HG02981 (cell line): ENCODE measurements around the gene ZNF653.

Experiments
- ATAC-seq: cut with Tn5 transposase; IDR thresholded peaks from one replicate; pipeline ENCODE4 v1.9.1; 2021; ENCODE audit warnings: mild to moderate bottlenecking, moderate library complexity; ENCODE audit not compliant: unreplicated experiment

The ZNF653 gene

DNA sequence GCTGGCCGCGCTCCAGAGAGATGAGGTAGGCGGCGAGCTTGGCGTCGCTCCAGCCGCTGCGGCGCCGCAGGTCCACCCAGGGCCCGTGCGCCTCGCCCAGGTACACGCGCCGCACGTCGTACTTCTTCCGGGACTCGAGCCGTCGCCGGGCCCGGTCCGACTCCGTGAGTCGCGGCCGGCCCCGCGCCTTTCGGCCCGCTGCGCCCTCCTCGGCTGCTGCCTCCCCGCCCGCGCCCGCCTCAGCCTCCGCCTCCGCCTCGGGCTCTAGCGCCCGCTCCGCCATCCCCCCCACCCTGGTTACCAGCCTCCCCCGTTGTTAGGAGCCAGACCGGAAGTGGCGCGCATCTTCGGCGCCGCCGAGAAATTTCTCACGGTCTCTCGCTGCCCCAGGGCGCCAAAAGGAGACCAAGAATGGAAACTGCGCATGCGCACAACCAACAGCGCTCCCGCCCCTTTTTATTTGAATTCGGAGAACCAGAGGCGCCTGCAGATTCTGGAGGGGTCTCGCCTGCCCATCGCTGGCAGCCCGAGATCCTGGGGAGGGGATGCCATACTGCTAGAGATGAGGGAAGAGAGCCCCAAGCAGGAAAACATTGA, at the start of gene ZNF653:
Gene ZNF653, minus strand, starts transcription at position 336 of the 597 bp plus-strand sequence. Its CDS starts 53 bp downstream, at position 283.
- peak; percentile 46 for ATAC-seq

DNA sequence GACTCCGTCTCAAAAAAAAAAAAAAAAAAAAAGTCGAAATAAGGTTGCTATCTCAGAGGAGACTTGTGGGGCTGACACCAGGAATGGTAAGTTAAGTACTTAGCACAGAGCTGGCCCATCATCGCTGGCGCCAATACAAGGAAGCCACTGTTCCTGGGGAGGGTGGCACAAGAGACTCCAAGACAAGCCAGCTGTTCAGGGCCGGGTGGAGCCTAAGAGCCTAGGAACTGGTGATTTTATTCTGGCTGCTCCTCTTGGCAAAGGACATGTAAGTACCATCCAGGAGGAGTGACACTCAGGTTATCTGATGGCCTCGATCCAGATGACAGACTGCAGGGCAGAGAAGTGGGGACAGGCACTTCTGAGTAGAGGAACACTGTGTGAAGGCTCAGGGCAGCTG, 49.6 kb upstream of the ZNF653 start:
- ATAC-seq: no peak

GRCh38 chr19:11554160-11554559, 48.5 kb upstream of the ZNF653 start:
- no peak for ATAC-seq

- no peak for ATAC-seq
Observed at GRCh38 chr19:11552666-11553372, 47.2 kb upstream of the ZNF653 start.

DNA sequence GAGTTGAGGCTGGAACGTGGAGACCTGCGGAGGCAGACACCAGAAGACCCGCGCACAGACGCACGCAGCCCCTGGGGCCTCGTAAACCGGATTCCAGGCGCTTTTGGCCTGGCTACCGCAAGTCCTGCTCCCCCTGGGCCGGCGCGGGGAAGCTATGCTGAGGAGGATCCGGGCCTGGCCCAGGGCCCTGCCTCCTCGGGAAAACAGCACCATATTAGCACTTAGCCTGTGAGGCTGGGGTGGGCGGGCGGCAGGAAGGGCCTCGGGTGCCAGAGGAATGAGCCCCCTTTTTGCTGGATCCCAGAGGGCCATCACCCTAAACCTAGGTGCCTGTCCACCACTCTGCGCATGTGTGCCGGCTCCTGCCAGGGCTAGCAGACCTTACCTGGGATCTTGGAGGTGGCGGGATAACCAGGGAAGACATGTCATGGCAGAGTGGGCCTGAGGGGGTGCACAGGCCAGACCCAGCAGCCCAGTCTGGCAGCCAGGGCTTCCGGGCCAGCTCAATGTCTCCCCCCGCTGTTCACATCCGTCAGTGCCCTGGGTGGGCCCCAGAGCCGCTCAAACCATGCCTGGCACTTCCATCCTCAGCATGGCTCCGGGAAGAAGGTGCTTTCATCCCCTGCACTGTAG, 46.1 kb upstream of the ZNF653 start:
- ATAC-seq: no peak

DNA sequence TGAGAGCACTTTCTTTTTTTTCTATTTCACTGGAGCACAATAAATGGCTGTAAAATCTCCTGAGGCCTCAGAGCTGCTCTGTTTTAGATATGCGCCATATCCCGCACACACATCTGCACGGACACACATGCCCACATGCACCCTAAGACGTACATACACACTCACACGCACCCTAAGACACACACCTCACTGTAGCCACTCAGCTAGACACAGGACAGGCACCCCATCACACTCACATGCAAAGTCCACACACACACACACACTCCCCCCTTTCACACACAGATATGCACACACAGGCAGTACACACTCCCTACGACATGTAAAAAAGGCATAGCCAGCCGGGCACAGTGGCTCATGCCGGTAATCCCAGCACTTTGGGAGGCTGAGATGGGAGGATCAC, 44.6 kb upstream of the ZNF653 start:
- no peak for ATAC-seq

DNA sequence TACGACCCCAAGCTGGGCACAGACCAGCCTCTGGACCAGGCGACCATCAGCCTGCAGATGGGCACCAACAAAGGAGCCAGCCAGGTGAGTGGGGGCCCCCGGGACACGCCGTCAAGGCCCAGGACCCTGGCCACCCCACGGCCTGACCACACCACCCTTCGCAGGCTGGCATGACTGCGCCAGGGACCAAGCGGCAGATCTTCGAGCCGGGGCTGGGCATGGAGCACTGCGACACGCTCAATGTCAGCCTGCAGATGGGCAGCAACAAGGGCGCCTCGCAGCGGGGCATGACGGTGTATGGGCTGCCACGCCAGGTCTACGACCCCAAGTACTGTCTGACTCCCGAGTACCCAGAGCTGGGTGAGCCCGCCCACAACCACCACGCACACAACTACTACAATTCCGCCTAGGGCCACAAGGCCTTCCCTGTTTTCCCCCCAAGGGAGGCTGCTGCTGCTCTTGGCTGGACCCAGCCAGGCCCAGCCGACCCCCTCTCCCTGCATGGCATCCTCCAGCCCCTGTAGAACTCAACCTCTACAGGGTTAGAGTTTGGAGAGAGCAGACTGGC, 43.8 kb upstream of the ZNF653 start:
- ATAC-seq: no peak

DNA sequence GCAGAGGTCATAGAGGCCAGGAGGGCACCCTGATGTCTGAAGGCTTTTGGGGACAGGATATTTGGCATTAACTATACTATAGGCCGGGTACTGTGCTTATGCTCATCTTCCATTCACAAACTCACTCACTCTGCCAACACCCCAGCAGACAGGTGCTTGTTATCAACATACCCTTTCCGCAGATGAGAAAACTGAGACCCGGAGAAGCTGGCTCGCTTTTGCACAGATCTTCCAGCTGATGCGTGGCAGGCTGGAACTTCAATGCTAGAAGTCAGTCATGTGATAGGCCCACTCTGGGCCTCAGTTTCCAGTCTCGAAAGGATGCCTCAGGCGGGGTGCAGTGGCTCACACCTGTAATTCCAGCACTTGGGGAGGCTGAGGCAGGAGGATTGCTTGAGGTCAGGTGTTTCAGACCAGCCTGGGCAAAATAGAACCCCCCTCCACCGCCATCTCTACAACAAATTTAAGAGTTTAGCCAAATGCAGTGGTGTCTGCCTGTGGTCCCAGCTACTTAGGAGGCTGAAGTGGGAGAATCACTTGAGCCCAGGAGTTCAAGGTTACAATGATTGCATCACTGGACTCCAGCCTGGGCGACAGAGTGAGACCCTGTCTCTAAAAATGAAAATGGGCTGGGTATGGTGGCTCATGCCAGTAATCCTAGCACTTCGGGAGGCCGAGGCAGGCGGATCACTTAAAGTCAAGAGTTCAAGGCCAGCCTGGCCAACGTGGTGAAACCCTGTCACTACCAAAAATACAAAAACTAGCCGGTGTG, 42.5 kb upstream of the ZNF653 start:
- no peak for ATAC-seq

GRCh38 chr19:11541238-11541637, 35.6 kb upstream of the ZNF653 start:
- no peak for ATAC-seq

- ATAC-seq: no peak
Observed at GRCh38 chr19:11540645-11541044, 35.0 kb upstream of the ZNF653 start.

- ATAC-seq: no peak
Observed at GRCh38 chr19:11539495-11540365, 34.1 kb upstream of the ZNF653 start.

DNA sequence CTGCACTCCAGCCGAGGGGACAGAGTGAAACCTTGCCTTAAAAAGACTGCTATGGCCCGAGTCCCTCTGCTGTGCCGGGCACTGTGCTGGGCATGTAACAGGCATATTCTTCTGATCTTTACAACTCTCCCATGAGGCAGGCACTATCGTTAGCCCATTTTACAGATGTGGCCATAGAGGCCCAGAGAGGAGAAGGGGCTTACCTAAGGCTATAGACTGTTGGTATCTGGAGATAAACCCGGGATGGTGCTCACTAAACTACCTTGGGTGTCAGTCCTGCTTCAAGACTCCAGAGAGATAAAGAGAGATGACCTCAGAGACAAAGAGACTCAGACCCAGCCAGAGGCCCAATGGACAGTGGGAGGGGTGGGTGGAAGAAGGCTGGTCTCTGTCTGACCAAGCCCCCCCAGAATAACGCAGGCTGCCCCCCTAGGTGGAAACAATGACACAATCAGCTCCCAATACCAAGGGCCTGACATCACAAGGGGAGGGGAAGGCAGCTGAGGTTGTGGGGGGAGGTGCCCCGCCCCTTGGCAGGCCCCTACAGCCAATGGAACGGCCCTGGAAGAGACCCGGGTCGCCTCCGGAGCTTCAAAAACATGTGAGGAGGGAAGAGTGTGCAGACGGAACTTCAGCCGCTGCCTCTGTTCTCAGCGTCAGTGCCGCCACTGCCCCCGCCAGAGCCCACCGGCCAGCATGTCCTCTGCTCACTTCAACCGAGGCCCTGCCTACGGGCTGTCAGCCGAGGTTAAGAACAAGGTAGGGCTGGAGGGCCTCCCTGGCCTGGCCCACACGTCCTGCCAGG, 32.8 kb upstream of the ZNF653 start, which contains the start of gene CNN1:
Gene CNN1, plus strand, starts transcription at position 620 of the 805 bp plus-strand sequence. Its CDS starts 77 bp downstream, at position 697.
- ATAC-seq: no peak

DNA sequence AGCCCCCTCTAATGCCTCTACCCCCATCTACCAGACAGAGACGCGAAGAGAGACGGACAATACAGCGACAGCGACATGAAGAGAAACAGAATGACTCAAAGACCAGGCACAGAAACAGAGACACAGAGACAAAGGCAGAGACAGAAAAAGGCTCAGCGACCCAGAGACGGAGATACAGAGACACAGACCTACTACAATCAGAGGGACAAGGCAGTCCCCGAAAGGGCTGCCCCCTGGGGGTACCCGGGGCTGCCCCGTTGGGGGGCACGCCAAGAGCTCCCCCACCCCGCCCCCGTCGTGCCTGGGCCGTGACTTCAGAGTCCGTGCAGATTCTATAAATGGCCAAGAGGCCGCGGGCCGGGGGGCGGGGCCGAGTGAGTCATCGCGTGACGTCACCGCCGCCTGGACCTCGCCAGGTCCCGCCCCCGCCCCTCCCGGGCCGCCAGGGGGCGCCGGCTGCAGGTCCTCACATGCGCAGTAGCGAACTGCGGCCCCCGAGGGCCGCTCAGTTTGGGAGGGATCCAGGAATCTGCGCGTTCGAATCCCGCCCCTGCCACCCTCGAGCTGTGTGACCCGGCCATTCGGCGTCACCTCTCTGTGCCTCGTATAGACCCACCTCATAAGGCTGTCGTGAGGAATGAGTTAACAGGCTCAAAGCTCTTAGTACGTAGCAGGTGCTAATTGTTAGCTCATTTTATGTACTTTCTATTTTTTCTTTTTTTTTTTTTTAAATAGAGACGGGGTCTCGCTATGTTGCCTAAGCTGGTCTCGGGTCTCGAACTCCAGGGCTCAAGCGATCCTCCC, 30.4 kb upstream of the ZNF653 start:
- ATAC-seq: peak; percentile 53

GRCh38 chr19:11534948-11535347, 29.3 kb upstream of the ZNF653 start:
- ATAC-seq: no peak

- no peak for ATAC-seq
Observed at GRCh38 chr19:11534538-11534937, 28.9 kb upstream of the ZNF653 start.

DNA sequence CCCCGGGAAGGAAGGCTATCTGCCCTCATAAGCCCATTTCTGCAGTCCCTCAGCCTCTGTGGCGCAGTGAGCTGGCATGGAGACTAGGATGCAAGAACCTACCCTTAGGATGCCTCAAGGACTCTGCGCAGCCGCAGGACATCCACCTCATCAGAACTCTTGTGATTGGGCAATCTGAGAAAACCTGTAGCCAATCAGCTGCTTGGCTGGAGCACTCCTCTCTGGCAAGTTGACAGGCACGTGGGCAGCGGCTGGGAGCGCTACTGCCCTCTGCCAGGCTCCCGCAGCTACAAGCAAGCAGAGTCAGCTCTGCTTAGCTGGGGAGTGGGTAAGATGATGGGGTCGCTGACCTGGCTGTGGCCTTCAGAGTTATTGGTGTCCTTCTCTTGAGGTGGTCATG, 24.8 kb upstream of the ZNF653 start:
- ATAC-seq: no peak

DNA sequence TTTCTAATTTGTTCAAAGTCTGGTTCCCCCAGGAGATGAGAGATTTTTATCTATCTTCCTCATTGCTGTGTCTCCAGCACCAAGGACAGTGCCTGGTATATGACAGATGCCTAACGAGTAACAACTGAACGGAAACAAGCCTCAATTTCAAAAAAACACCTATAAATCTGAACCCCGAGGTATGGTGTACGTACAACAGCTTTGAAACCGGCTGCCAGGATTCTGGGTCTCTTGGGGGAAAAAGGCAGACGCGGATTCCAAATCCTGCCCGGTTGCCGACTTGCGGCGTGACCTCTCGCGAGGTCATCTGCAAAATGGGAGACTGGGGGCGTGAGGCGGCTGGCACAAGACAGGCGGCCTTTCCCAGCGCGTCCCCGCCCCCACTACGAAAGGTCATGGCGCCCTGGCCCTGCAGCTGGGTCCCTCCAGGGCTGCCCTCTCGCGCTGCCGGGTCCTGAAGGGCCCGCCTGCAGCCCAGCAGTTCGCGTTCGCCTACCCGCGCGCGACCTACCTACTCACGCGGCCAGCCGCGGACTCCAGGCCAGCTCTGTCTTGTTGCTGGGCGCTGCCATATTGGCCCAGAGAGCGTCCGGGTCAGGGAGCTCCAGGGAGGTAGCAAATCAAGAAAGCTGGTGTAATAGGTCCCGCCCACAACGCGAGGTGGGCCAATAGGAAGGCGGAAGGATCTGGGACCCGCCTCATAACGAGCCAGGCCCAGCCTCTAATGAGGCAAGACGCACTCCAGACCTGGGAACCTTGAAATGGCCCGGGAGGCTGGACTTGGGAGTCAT, 23.1 kb upstream of the ZNF653 start, which contains the start of gene ECSIT:
Gene ECSIT, minus strand, starts transcription at position 584 of the 791 bp plus-strand sequence. CDS start 9,964 bp downstream, outside the sequence.
- peak; percentile 91 for ATAC-seq
